ENCODE measurements around the gene AK3. TPM values are rescaled to one million over a fixed set of nuclear protein-coding genes. Genes with fewer than 3 reads are reported as not detected.

AK3 gene
- total and polyA plus RNA-seq, 2 of the 8 experiments (the other 6 are each of a cell fraction or from before 2014, with no cell fraction given), result 8.9 to 30.0 TPM

DNA sequence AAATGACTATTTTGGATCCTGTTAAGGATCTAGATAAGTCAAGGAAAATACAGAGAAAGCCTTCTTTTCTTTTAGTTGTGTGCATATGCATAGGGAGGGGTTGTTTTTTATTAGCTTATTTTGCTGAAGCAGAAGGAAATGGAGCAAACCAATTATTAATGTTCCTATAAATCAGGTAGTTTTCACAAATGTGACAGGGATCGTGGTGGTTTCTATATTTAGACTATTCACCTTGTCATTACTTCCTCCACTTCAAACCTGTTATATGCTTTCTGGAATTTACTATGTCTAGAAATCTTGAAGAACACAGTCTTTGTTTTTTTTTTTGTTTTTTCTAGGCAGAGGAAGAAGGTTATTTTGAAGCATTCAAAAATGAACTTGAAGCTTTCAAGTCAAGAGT is 39.5 kb downstream of the AK3 start:
- no peak overlapping the region for H3K4me2 ChIP-seq (ENCODE audit: insufficient read depth in 1 of 2, low read depth in 2 of 2, low read length in 2 of 2)
- no peak overlapping the region for H2BK15ac ChIP-seq (ENCODE audit: low read length)
- no peak overlapping the region for H2BK120ac ChIP-seq (replicated peaks; ENCODE audit: low read depth, low read length)
- peaks cover 3 to 37% (median 8%) of the 10 kb centered on the region in 4 experiments; a peak in 4 of 8 replicates for H3K36me3 ChIP-seq (ENCODE audit: control insufficient read depth in 2 of 4, insufficient read depth in 4 of 4, low read length in 3 of 4)
- H3K27ac ChIP-seq (ENCODE audit: low read depth, low read length), result no peak overlapping the region
- no peaks in the 10 kb centered on the region for H3K79me2 ChIP-seq (ENCODE audit: control insufficient read depth in 1 of 2, insufficient read depth in 2 of 2, low read length in 2 of 2)
- H3K9me3 ChIP-seq (ENCODE audit: insufficient read depth in 2 of 2, low read depth in 1 of 2, low read length in 1 of 2), result no peaks in the 10 kb centered on the region
- FAIRE-seq (no peak), DNase-seq (ENCODE audit: low read depth in 1 of 2, low spot score in 2 of 2) (no peak)
- POLR2A ChIA-PET (ENCODE audit: partially characterized antibody), result interaction anchor here (1.3 kb wide), 1 partner anchor 10 kb away, joined by 4 read pairs; no protein-coding TSS in a partner anchor
- no peak overlapping the region for H2BK20ac ChIP-seq (ENCODE audit: low read length)
- H3K27me3 ChIP-seq (replicated peaks in 1 of 4; ENCODE audit: control insufficient read depth in 3 of 4, extremely low read depth in 1 of 4, insufficient read depth in 3 of 4, low read length in 3 of 4), result no peaks in the 10 kb centered on the region
- H4K91ac ChIP-seq (replicated peaks; ENCODE audit: insufficient read length, low read length), result no peak overlapping the region
- H2BK12ac ChIP-seq (ENCODE audit: low read depth, low read length), result no peak overlapping the region
- H3K23ac ChIP-seq (ENCODE audit: insufficient read length), result no peak overlapping the region
- H3K14ac ChIP-seq (ENCODE audit: insufficient read length), result no peak overlapping the region
- H3K23me2 ChIP-seq (ENCODE audit: low read depth, low read length), result no peaks in the 10 kb centered on the region
- H4K5ac ChIP-seq (ENCODE audit: insufficient read length, low read depth, low read length), result no peak overlapping the region
- H4K8ac ChIP-seq (ENCODE audit: extremely low read depth, insufficient read depth, low read length), result no peak overlapping the region
- no peak overlapping the region for H3K56ac ChIP-seq (replicated peaks; ENCODE audit: insufficient read length, low read depth, low read length)
- no peak overlapping the region for H3K4ac ChIP-seq (replicated peaks; ENCODE audit: insufficient read length, low read depth, low read length)
- H4K20me1 ChIP-seq (replicated peaks in 1 of 2; ENCODE audit: control insufficient read depth in 1 of 2, insufficient read depth in 2 of 2, low read length in 2 of 2), result no peaks in the 10 kb centered on the region
- no peaks in the 10 kb centered on the region for H3K4me1 ChIP-seq (replicated peaks in 1 of 4; ENCODE audit: control insufficient read depth in 3 of 4, insufficient read depth in 4 of 4, low read length in 3 of 4)
- no peak overlapping the region for H3K4me3 ChIP-seq (ENCODE audit: extremely low read depth in 1 of 4, insufficient read depth in 2 of 4, low read depth in 3 of 4, low read length in 4 of 4)
- H2BK5ac ChIP-seq (ENCODE audit: low read depth, low read length), result no peak overlapping the region
- no peak overlapping the region for H3K18ac ChIP-seq (ENCODE audit: extremely low read depth, low read length)
- H3K9ac ChIP-seq (replicated peaks in 1 of 4; ENCODE audit: extremely low read depth in 1 of 4, low read depth in 3 of 4, low read length in 3 of 4), result no peak overlapping the region
- CTCF ChIA-PET (ENCODE audit: partially characterized antibody), result no interaction called here
- 95% methylated on average over 1 of the region's 1 CpG; no CpG with 5 or more reads in 1 of the 2 experiments for WGBS, 2 experiments (ENCODE audit: extremely low coverage in 1 of 2, insufficient coverage in 1 of 2, insufficient read length in 1 of 2, insufficient replicate concordance in 2 of 2, low coverage in 1 of 2, low lambda C conversion rate in 2 of 2, missing lambda C conversion rate in 1 of 2)
- H3K79me1 ChIP-seq (ENCODE audit: low read depth, low read length), result no peaks in the 10 kb centered on the region
- no peak overlapping the region for H2AFZ ChIP-seq (ENCODE audit: low read length)
- H2AK5ac ChIP-seq (ENCODE audit: low read depth, low read length), result no peak overlapping the region
- TF ChIP-seq TBP (IDR thresholded peaks at IDR 0.05; ENCODE audit: low read depth, low read length) (no peak), TAF1 (IDR thresholded peaks at IDR 0.05; ENCODE audit: low read depth, low read length) (no peak), JUN (IDR thresholded peaks at IDR 0.05; ENCODE audit: low read depth, low read length) (no peak), SRF (IDR thresholded peaks at IDR 0.05; ENCODE audit: low read depth, low read length) (no peak), POLR2AphosphoS5 (IDR thresholded peaks at IDR 0.05; ENCODE audit: low read depth, low read length) (no peak), KDM5A (IDR thresholded peaks at IDR 0.05; ENCODE audit: low read length) (no peak), BCL11A (IDR thresholded peaks at IDR 0.05; ENCODE audit: low read depth in 2 of 2, low read length in 2 of 2) (no peak), YY1 (IDR thresholded peaks at IDR 0.05; ENCODE audit: low read depth, low read length) (no peak), MAFK (IDR thresholded peaks at IDR 0.05; ENCODE audit: low read depth, low read length) (no peak), GABPA (IDR thresholded peaks at IDR 0.05; ENCODE audit: borderline replicate concordance, insufficient read depth, low read length) (no peak), CHD2 (IDR thresholded peaks at IDR 0.05; ENCODE audit: low read length) (no peak), BRCA1 (IDR thresholded peaks at IDR 0.05; ENCODE audit: low read depth, low read length) (no peak), KDM4A (IDR thresholded peaks at IDR 0.05; ENCODE audit: low read depth, low read length, severe bottlenecking) (no peak), RNF2 (IDR thresholded peaks at IDR 0.05; ENCODE audit: borderline replicate concordance, low read depth, low read length, missing control alignments, poor library complexity, severe bottlenecking) (no peak), SIRT6 (IDR thresholded peaks at IDR 0.05; ENCODE audit: low read length) (no peak), SUZ12 (IDR thresholded peaks at IDR 0.05; ENCODE audit: low read length) (no peak), POLR2A (IDR thresholded peaks at IDR 0.05; ENCODE audit: control extremely low read depth in 1 of 2, low read depth in 2 of 2, low read length in 2 of 2) (no peak)

All from H1 (cell line).